ENCODE measurements around the gene NDUFS8. TPM values are rescaled to one million over a fixed set of nuclear protein-coding genes. Genes with fewer than 3 reads are reported as not detected.

The NDUFS8 gene
- total and polyA plus RNA-seq, 10 of the 15 experiments (the other 5 are each of a cell fraction or from before 2014, with no cell fraction given), result 17.6 to 308 (median 120) TPM

DNA sequence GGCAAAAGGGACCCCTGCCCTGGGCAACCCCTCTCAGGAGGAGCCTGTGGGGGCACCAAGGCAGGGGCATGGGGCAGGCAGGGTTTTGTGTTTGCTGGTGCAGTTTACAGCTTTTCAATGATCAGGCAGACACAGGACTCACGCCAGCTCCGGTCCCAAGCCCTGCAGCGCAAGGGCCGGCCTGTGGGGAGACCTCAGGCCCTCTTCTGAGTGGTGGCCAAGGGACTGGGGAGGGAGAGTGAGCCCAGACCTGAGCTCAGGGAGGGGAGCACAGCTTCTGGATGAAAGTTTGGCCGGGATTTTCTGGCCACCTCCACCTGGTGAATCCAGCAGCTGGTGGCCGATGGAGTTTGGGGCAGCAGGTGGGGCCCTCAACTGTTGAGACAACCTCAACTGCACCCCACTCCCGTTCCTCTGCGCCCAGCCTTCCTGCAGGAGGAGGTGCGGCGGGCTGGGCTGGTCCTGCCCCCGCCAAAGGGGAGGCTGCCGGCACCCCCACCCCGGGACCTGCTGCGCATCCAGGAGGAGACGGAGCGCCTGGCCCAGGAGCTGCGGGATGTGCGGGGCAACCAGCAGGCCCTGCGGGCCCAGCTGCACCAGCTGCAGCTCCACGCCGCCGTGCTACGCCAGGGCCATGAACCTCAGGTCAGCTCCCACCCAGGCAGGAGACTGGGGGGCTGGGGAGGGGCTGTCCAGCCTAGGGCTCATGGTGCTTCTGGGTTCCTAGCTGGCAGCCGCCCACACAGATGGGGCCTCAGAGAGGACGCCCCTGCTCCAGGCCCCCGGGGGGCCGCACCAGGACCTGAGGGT lies 11.9 kb downstream of the NDUFS8 start:
- ChIA-PET RAD21 (ENCODE audit: unreplicated experiment) (interaction anchor here (1.3 to 4.3 kb wide), 3 partner anchors 9 to 76 kb away, joined by 3 to 23 read pairs (median 4); partner anchors contain the start of gene ALDH3B1), SMC1A (ENCODE audit: uncharacterized antibody, unreplicated experiment) (interaction anchor here (0.8 to 3.0 kb wide), 3 partner anchors 12 to 75 kb away, joined by 3 to 19 read pairs (median 4); partner anchors contain the start of gene NDUFS8), CTCF (interaction anchor here (1.6 kb wide), 1 partner anchor 47 kb away, joined by 3 read pairs; no protein-coding TSS in a partner anchor), POLR2A (interaction anchor here (3.4 kb wide), 1 partner anchor 76 kb away, joined by 21 read pairs; no protein-coding TSS in a partner anchor)
- no peak overlapping the region for H3K4me3 ChIP-seq
- H4K20me1 ChIP-seq (ENCODE audit: control insufficient read depth, insufficient read depth), result no peaks in the 10 kb centered on the region; the same call in 1 of the 2 replicates
- WGBS (ENCODE audit: insufficient coverage, insufficient replicate concordance, low lambda C conversion rate, missing lambda C conversion rate), result 93% methylated on average over 24 of the region's 27 CpGs
- H3K4me2 ChIP-seq (ENCODE audit: control insufficient read depth, insufficient read depth), result no peak overlapping the region
- no TSS peak for BruUV-seq (replicated peaks)
- intact Hi-C loops (cut with micrococcal nuclease; ENCODE audit: unreplicated experiment), result no loop called here
- peaks cover 5 to 24% of the 10 kb centered on the region in 2 experiments; a peak in 3 of 4 replicates for H3K36me3 ChIP-seq (ENCODE audit: control insufficient read depth in 2 of 2, insufficient read depth in 2 of 2, low read length in 1 of 2)
- peak overlapping the region; percentile 91; the same call in 1 of the 2 replicates for H3K27ac ChIP-seq (ENCODE audit: control insufficient read depth, insufficient read depth)
- TF ChIP-seq POLR2AphosphoS2 (IDR thresholded peaks at IDR 0.05; ENCODE audit: low read depth, low read length) (no peak), SMAD5 (IDR thresholded peaks at IDR 0.05; ENCODE audit: low read depth) (no peak)
- TF ChIP-seq, protein P1, sequence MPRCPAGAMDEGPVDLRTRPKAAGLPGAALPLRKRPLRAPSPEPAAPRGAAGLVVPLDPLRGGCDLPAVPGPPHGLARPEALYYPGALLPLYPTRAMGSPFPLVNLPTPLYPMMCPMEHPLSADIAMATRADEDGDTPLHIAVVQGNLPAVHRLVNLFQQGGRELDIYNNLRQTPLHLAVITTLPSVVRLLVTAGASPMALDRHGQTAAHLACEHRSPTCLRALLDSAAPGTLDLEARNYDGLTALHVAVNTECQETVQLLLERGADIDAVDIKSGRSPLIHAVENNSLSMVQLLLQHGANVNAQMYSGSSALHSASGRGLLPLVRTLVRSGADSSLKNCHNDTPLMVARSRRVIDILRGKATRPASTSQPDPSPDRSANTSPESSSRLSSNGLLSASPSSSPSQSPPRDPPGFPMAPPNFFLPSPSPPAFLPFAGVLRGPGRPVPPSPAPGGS (IDR thresholded peaks at IDR 0.05; ENCODE audit: borderline replicate concordance, insufficient read depth, low read depth, low read length, poor library complexity, severe bottlenecking), result no peak
- no peaks in the 10 kb centered on the region for H3K27me3 ChIP-seq (replicated peaks in 1 of 2; ENCODE audit: control insufficient read depth in 2 of 2, insufficient read depth in 2 of 2, low read length in 1 of 2)
- no peaks in the 10 kb centered on the region for H3K9me3 ChIP-seq (replicated peaks; ENCODE audit: control insufficient read depth, insufficient read depth, low read length)
- H3K79me2 ChIP-seq (ENCODE audit: control insufficient read depth, insufficient read depth, low read length), result peaks cover 46% of the 10 kb centered on the region
- in situ Hi-C loops (cut with MboI), result no loop called here
- FAIRE-seq (no peak), ATAC-seq (no peak), DNase-seq (ENCODE audit: low read depth, low spot score) (no peak)
- H2AFZ ChIP-seq (ENCODE audit: control insufficient read depth, low read depth, low read length), result no peak overlapping the region
- H3K4me1 ChIP-seq (ENCODE audit: control insufficient read depth, insufficient read depth, low read length), result peaks cover 13% of the 10 kb centered on the region
- H3K9ac ChIP-seq (ENCODE audit: control insufficient read depth, insufficient read depth, low read length), result peak overlapping the region; percentile 79; the same call in 1 of the 2 replicates

Measured in GM12878 (cell line).